ENCODE data around the gene RGPD5. TPM values are rescaled to one million over a fixed set of nuclear protein-coding genes. Genes with fewer than 3 reads are reported as not detected.
"Not testable (repeated sequence)": the region's sequence is repeated elsewhere in the genome, so short reads cannot be mapped to it uniquely, and the experiment has no call there.

Gene RGPD5
- total RNA-seq (47.6 and 58.0 TPM in 2 replicates), polyA plus RNA-seq (10.4 and 10.5 TPM in 2 replicates), polyA minus RNA-seq (27.4 and 33.4 TPM in 2 replicates), Bru-seq, nascent RNA (percentile 12 among the genes with signal in this experiment), BruChase-seq, experiment 1, labeled RNA remaining after a 6-hour chase (percentile 14 among the genes with signal in this experiment), BruChase-seq, experiment 2, labeled RNA remaining after a 2-hour chase (percentile 12 among the genes with signal in this experiment)
- polyA plus RNA-seq (2011; cell fraction: cytosol; rRNA removed) = 3.6 and 22.1 TPM in 2 replicates
- 37.8 and 71.4 TPM in 2 replicates for polyA plus RNA-seq (2011; cell fraction: nucleus; rRNA removed)
- 8.4 and 9.4 TPM in 2 replicates for polyA plus RNA-seq (2012)
- polyA minus RNA-seq (2011; cell fraction: cytosol; rRNA and poly(A)+ RNA removed) = 7.1 TPM
- 111 and 128 TPM in 2 replicates for polyA minus RNA-seq (2011; cell fraction: nucleus; rRNA and poly(A)+ RNA removed)
- long read RNA-seq, partial matches to known transcripts = 1 of 2 reads
- long read RNA-seq, other reads (novel, unspliced or antisense) = 1 of 2 reads

GRCh38 chr2:109794074-109794737, at the start of gene RGPD5:
Gene RGPD5, plus strand, starts transcription at chr2:109794305. Its CDS starts 161 bp downstream, at chr2:109794466.
- intact Hi-C loops (cut with micrococcal nuclease); H3K4me2 ChIP-seq (ENCODE audit: insufficient read depth, low read length); H4K20me1 ChIP-seq (replicated peaks; ENCODE audit: control insufficient read depth, extremely low read depth, insufficient read depth, low read length); H3K36me3 ChIP-seq (ENCODE audit: control insufficient read depth in 2 of 2, extremely low read depth in 1 of 2, insufficient read depth in 2 of 2, low read length in 2 of 2); POLR2A ChIA-PET; H3K4me3 ChIP-seq (replicated peaks in 1 of 3; ENCODE audit: insufficient read depth in 1 of 3, low read depth in 1 of 3, low read length in 3 of 3); H2AFZ ChIP-seq (ENCODE audit: low read depth, low read length); H3K27me3 ChIP-seq (ENCODE audit: control insufficient read depth in 2 of 2, insufficient read depth in 2 of 2, low read length in 2 of 2); H3K4me1 ChIP-seq (ENCODE audit: control insufficient read depth, extremely low read depth, insufficient read depth, low read length); FAIRE-seq; H3K79me2 ChIP-seq (ENCODE audit: control insufficient read depth, insufficient read depth, low read length); H3K27ac ChIP-seq (ENCODE audit: insufficient read depth, low read depth, low read length); H3K9ac ChIP-seq (replicated peaks; ENCODE audit: extremely low read depth, insufficient read depth, low read length); H3K9me3 ChIP-seq (replicated peaks; ENCODE audit: control insufficient read depth, insufficient read depth, low read length); dilution Hi-C loops (cut with MboI; ENCODE audit: extremely low pct_ligation_motif_present, low sequenced_read_pairs); DNase-seq (ENCODE audit: low read depth, low spot score); CTCF ChIA-PET; H3K9me1 ChIP-seq (replicated peaks; ENCODE audit: control insufficient read depth, extremely low read depth, insufficient read depth, low read length): not testable (repeated sequence)
- BruUV-seq (replicated peaks) = TSS peak; percentile 74

- H3K4me1 ChIP-seq (ENCODE audit: control insufficient read depth, extremely low read depth, insufficient read depth, low read length); BruUV-seq (replicated peaks); H3K79me2 ChIP-seq (ENCODE audit: control insufficient read depth, insufficient read depth, low read length); H3K4me2 ChIP-seq (ENCODE audit: insufficient read depth, low read length); FAIRE-seq; H3K27ac ChIP-seq (ENCODE audit: insufficient read depth, low read depth, low read length); H2AFZ ChIP-seq (ENCODE audit: low read depth, low read length); H3K9ac ChIP-seq (replicated peaks; ENCODE audit: extremely low read depth, insufficient read depth, low read length); DNase-seq (ENCODE audit: low read depth, low spot score); H3K36me3 ChIP-seq (ENCODE audit: control insufficient read depth in 2 of 2, extremely low read depth in 1 of 2, insufficient read depth in 2 of 2, low read length in 2 of 2); dilution Hi-C loops (cut with MboI; ENCODE audit: extremely low pct_ligation_motif_present, low sequenced_read_pairs); H3K9me1 ChIP-seq (replicated peaks; ENCODE audit: control insufficient read depth, extremely low read depth, insufficient read depth, low read length); CTCF ChIA-PET; H3K4me3 ChIP-seq (replicated peaks in 1 of 3; ENCODE audit: insufficient read depth in 1 of 3, low read depth in 1 of 3, low read length in 3 of 3); H3K9me3 ChIP-seq (replicated peaks; ENCODE audit: control insufficient read depth, insufficient read depth, low read length); POLR2A ChIA-PET; intact Hi-C loops (cut with micrococcal nuclease); H3K27me3 ChIP-seq (ENCODE audit: control insufficient read depth in 2 of 2, insufficient read depth in 2 of 2, low read length in 2 of 2); H4K20me1 ChIP-seq (replicated peaks; ENCODE audit: control insufficient read depth, extremely low read depth, insufficient read depth, low read length): not testable (repeated sequence)
Measured at GRCh38 chr2:109751572-109751971, 42.5 kb upstream of the RGPD5 start.

GRCh38 chr2:109757163-109757824, 36.8 kb upstream of the RGPD5 start:
- H3K27me3 ChIP-seq (ENCODE audit: control insufficient read depth in 2 of 2, insufficient read depth in 2 of 2, low read length in 2 of 2); DNase-seq (ENCODE audit: low read depth, low spot score); H3K36me3 ChIP-seq (ENCODE audit: control insufficient read depth in 2 of 2, extremely low read depth in 1 of 2, insufficient read depth in 2 of 2, low read length in 2 of 2); H3K79me2 ChIP-seq (ENCODE audit: control insufficient read depth, insufficient read depth, low read length); POLR2A ChIA-PET; CTCF ChIA-PET; H3K4me2 ChIP-seq (ENCODE audit: insufficient read depth, low read length); H3K4me3 ChIP-seq (replicated peaks in 1 of 3; ENCODE audit: insufficient read depth in 1 of 3, low read depth in 1 of 3, low read length in 3 of 3); H3K4me1 ChIP-seq (ENCODE audit: control insufficient read depth, extremely low read depth, insufficient read depth, low read length); H2AFZ ChIP-seq (ENCODE audit: low read depth, low read length); H3K9me3 ChIP-seq (replicated peaks; ENCODE audit: control insufficient read depth, insufficient read depth, low read length); H3K9ac ChIP-seq (replicated peaks; ENCODE audit: extremely low read depth, insufficient read depth, low read length); FAIRE-seq; BruUV-seq (replicated peaks); dilution Hi-C loops (cut with MboI; ENCODE audit: extremely low pct_ligation_motif_present, low sequenced_read_pairs); H3K9me1 ChIP-seq (replicated peaks; ENCODE audit: control insufficient read depth, extremely low read depth, insufficient read depth, low read length); intact Hi-C loops (cut with micrococcal nuclease); H4K20me1 ChIP-seq (replicated peaks; ENCODE audit: control insufficient read depth, extremely low read depth, insufficient read depth, low read length); H3K27ac ChIP-seq (ENCODE audit: insufficient read depth, low read depth, low read length): not testable (repeated sequence)
